HFFc6 (cell line): Measurements from ENCODE around the gene TPSAB1. TPM values are rescaled to one million over a fixed set of nuclear protein-coding genes. Genes with fewer than 3 reads are reported as not detected.
"Not testable (repeated sequence)": the region's sequence is repeated elsewhere in the genome, so short reads cannot be mapped to it uniquely, and the experiment has no call there.

Experiments used
- DNase-seq: peaks from one replicate; pipeline ENCODE4 v3.0.0-alpha.2; 2018
- H3K27ac Mint-ChIP-seq: 2 replicates; pipeline ENCODE4 v1.8.0; 2020; ENCODE audit warnings: mild to moderate bottlenecking, mixed read lengths
- H3K27me3 Mint-ChIP-seq: 2 replicates; pipeline ENCODE4 v1.8.0; 2021; ENCODE audit warnings: mild to moderate bottlenecking, moderate library complexity, mixed read lengths; ENCODE audit not compliant: insufficient read depth
- H3K36me3 Mint-ChIP-seq: 2 replicates; pipeline ENCODE4 v1.8.0; 2021; ENCODE audit warnings: low read depth, mixed read lengths
- H3K4me1 Mint-ChIP-seq: 2 replicates; pipeline ENCODE4 v1.8.0; 2020; ENCODE audit warnings: low read depth, mixed read lengths
- H3K4me3 Mint-ChIP-seq: 2 replicates; pipeline ENCODE4 v1.8.0; 2020; ENCODE audit warnings: mild to moderate bottlenecking, moderate library complexity, mixed read lengths
- H3K9me3 Mint-ChIP-seq: 2 replicates; pipeline ENCODE4 v1.8.0; 2020; ENCODE audit warnings: mild to moderate bottlenecking, mixed read lengths
- total RNA-seq, 6 experiments: library from RNA; stranded (reverse); fragmentation: NEBNext Ultra II Directional; extraction: Animal tissue kit (Norgen Biotek cat#: 25700); gene quantifications; 2 replicates in 1 of 6; 3 replicates in 5 of 6; pipeline ENCODE4 v1.2.3, GENCODE V29; 2021
- TF ChIP-seq, protein P1 (sequence below): fragments of 200-600 bp; sonication (generic); IDR thresholded peaks from 2 replicates; pipeline ENCODE4 v1.5.0; 2021; ENCODE audit warnings: antibody characterized with exemption, mild to moderate bottlenecking

TPSAB1 gene
- total RNA-seq, 6 experiments from 2014 or later: not detected

DNA sequence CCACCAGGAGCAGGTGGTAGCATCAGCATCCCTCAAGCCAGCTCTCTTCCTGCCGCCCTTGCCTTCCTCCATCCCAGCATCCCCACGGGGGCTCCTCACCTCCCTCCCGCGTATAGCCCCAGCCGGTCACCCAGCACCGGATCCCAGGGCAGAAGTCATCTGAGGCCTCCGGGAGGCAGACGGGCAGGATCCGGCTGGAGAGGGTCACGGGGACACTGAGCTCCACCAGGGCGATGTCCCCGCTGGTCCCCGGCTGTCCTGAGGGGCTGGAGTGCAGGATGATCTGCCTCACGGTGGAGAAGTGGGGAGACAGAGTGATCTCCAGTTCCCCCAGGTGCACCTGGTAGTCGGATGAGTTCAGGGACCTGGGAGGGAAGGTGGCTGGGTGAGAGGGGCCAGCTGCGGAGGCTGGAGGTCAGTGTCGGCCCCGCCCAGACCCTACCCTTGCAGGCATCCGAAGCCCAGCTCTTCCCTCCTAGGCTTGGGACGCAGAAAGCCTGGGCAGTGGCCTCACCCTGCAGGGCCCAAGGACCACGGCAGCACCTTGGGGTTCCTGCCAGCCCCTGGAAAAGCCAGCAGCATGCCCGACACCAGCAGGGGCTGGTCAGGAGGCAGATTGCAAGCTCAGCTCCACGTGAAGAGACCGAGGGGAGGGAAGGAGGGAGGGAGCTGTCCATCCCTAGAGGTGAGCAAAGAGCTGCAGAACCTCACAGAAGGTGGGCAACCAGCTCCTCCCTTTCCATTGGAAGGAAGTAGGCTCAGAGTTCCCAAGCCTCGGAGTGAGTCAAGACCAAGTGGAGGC, 17.8 kb upstream of the TPSAB1 start:
- no peaks in the 10 kb centered on the region for H3K36me3 Mint-ChIP-seq
- no peak for DNase-seq
- peaks cover 4% of the 10 kb centered on the region; the same call in 1 of the 2 replicates for H3K4me1 Mint-ChIP-seq
- no peaks in the 10 kb centered on the region for H3K9me3 Mint-ChIP-seq
- no peak overlapping the region for H3K27ac Mint-ChIP-seq
- H3K27me3 Mint-ChIP-seq: peaks cover 10% of the 10 kb centered on the region
- no peak overlapping the region for H3K4me3 Mint-ChIP-seq
- TF ChIP-seq, protein P1, sequence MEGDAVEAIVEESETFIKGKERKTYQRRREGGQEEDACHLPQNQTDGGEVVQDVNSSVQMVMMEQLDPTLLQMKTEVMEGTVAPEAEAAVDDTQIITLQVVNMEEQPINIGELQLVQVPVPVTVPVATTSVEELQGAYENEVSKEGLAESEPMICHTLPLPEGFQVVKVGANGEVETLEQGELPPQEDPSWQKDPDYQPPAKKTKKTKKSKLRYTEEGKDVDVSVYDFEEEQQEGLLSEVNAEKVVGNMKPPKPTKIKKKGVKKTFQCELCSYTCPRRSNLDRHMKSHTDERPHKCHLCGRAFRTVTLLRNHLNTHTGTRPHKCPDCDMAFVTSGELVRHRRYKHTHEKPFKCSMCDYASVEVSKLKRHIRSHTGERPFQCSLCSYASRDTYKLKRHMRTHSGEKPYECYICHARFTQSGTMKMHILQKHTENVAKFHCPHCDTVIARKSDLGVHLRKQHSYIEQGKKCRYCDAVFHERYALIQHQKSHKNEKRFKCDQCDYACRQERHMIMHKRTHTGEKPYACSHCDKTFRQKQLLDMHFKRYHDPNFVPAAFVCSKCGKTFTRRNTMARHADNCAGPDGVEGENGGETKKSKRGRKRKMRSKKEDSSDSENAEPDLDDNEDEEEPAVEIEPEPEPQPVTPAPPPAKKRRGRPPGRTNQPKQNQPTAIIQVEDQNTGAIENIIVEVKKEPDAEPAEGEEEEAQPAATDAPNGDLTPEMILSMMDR: no peak

GRCh38 chr16:1223355-1224214, 16.9 kb upstream of the TPSAB1 start:
- Mint-ChIP-seq H3K9me3 (no peaks in the 10 kb centered on the region), H3K27ac (no peak overlapping the region), H3K4me1 (peaks cover 4% of the 10 kb centered on the region; the same call in 1 of the 2 replicates), H3K4me3 (no peak overlapping the region), H3K27me3 (peaks cover 10% of the 10 kb centered on the region), H3K36me3 (no peaks in the 10 kb centered on the region)
- TF ChIP-seq, protein P1: no peak
- DNase-seq: no peak

DNA sequence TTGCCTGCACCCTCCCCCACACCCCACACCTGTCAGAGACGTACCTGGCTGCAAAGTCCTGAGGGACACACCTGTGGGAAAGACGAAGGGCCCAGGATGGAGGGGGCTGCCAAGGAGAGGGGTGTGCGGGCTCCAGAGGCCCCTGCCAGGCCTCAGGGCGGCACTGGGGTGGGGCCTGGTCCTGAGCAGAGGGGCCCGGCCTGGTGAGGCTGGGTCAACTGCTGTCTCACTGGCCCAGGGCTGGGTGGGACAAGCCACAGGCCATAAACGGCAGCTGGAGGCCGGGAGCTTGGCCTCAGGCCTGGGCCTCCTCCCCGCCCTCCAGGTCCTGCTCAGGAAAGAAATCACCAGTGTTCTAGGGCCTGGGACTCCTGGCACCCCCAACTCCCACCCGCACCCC, 15.9 kb upstream of the TPSAB1 start:
- Mint-ChIP-seq H3K9me3 (no peaks in the 10 kb centered on the region), H3K4me3 (no peak overlapping the region), H3K27me3 (peaks cover 10% of the 10 kb centered on the region), H3K4me1 (peaks cover 4% of the 10 kb centered on the region; the same call in 1 of the 2 replicates), H3K27ac (no peak overlapping the region), H3K36me3 (no peaks in the 10 kb centered on the region)
- DNase-seq: no peak
- TF ChIP-seq, protein P1: no peak

GRCh38 chr16:1225051-1225451, 15.5 kb upstream of the TPSAB1 start, which contains the start of gene TPSG1:
Gene TPSG1 (minus strand): TSS chr16:1225268. CDS start chr16:1225252, 16 bp downstream.
- peaks cover 4% of the 10 kb centered on the region; the same call in 1 of the 2 replicates for H3K4me1 Mint-ChIP-seq

DNA sequence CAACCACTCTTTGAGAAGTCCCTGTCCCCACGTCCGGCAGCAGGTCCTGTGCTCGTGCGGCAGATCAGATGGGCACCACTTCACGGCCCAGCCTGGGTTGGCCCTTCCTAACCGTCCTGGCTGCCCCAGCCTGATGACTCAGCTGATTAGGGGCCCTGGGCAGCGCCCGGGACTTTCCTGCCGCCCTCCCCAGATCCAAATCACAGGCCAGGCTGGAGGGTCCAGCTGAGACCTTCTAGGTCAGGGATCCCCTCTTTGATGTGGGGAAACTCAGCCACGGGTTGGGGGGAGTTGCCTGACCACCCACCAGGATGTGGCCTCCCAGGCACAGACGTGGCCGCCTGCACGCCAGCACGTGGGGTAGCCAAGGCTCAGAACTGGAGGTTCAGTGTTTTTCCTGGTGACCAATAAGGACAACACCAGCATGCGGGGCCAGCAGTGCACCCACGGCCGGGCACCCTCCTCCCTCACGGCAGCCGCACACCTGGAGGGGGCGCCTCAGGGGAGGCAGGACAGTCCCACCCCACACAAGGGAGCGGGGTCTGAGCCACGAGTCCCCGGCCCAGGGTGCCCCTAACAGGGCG, 14.7 kb upstream of the TPSAB1 start:
- H3K27ac Mint-ChIP-seq, H3K4me3 Mint-ChIP-seq, DNase-seq, H3K27me3 Mint-ChIP-seq, H3K4me1 Mint-ChIP-seq, H3K9me3 Mint-ChIP-seq, H3K36me3 Mint-ChIP-seq: not testable (repeated sequence)

More at GRCh38 chr16:1225051-1225451, 15.5 kb upstream of the TPSAB1 start, which contains the start of gene TPSG1:
- TF ChIP-seq, protein P1: no peak
- Mint-ChIP-seq H3K27me3 (peaks cover 10% of the 10 kb centered on the region), H3K9me3 (no peaks in the 10 kb centered on the region), H3K27ac (no peak within 1 kb of the TSS), H3K4me3 (no peak within 1 kb of the TSS), H3K36me3 (no peaks in the 10 kb centered on the region)
- no peak for DNase-seq

DNA sequence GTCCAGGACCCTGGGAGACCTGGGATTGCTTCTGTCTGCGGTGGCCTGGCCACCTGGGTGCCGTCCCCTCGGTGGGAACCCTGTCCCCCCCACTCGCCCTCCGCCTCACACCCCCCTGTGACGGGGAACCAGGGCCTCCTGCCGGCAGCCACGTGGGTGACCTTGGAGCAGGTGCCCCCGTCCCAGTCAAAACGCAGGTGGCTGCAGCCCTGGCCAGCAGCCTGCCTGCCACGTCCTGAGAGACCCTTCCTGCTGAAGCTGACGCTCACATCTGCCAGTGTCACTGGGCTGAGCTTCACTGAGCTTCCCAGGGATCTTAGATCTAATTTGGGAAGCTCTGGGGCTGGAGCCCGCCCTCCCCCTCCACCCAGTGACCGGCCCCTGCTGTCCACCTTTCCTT, 13.8 kb upstream of the TPSAB1 start:
- not testable (repeated sequence) for H3K9me3 Mint-ChIP-seq, H3K27ac Mint-ChIP-seq, H3K4me1 Mint-ChIP-seq, H3K4me3 Mint-ChIP-seq, DNase-seq, H3K36me3 Mint-ChIP-seq, H3K27me3 Mint-ChIP-seq

DNA sequence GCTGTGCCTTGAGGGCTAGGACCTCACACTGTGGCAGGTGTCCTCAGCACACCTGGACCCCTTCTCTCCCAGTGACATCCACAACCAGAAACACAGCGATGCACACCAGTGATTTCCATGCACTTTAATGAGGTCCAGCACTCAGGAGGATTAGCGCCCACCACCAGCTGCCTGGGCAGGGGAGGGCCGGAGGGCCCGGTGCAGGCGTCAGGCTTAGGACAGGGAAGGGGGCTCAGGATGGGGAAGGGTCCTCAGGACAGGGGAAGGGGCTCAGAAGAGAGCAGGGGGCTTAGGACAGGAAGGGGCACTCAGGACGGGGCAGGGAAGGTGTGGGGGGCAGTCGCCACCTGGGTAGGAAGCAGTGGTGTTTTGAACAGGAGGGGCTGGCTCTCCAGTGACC, 12.3 kb upstream of the TPSAB1 start:
- not testable (repeated sequence) for H3K27ac Mint-ChIP-seq, H3K9me3 Mint-ChIP-seq, H3K4me1 Mint-ChIP-seq, H3K4me3 Mint-ChIP-seq, H3K36me3 Mint-ChIP-seq, H3K27me3 Mint-ChIP-seq, DNase-seq

DNA sequence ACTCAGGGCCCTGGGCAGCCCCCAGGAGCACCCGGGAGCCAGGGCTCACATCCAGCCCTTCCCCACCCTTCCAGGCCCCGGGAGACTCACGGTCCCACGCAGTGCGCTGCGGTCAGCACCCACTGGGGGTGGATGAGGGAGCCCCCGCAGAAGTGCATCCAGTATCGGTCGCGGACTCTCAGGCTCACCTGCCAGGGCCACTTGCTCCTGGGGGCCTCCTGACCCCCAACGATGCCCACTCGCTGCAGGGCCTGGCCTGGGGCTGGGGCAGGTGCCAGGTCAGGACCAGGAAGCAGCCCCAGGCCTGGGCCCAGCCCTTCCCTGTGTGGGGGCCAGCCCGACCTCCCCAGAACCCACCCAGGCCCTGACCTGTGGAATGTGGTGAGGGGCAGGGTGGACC, 11.0 kb upstream of the TPSAB1 start:
- DNase-seq, H3K9me3 Mint-ChIP-seq, H3K36me3 Mint-ChIP-seq, H3K4me1 Mint-ChIP-seq, H3K27ac Mint-ChIP-seq, H3K4me3 Mint-ChIP-seq, H3K27me3 Mint-ChIP-seq: not testable (repeated sequence)

DNA sequence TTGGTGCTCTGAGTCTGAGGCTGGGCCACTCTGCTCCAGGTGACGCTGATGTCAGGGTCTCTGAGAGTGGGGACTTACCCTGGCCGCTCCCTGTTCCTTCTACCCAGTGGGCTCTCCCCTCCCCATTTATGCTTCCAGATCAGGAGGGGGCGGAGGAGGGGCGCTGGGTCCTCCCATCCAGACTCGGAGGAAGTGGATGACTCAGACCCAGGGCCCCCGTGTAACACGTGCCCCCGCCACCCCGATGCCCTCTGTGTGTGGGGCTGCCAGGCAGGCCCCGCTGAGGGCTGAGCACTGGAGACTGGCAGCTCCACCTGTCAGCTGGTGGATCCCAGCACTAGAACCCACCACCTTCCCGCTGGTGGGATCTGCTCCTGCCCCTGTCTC, 10.4 kb upstream of the TPSAB1 start, which contains the start of gene TPSB2:
Gene TPSB2, minus strand, starts transcription at position 101 of the 387 bp plus-strand sequence. CDS start 233 bp downstream, outside the sequence.
- H3K4me1 Mint-ChIP-seq, H3K27me3 Mint-ChIP-seq, H3K36me3 Mint-ChIP-seq, H3K4me3 Mint-ChIP-seq, H3K9me3 Mint-ChIP-seq, H3K27ac Mint-ChIP-seq, DNase-seq: not testable (repeated sequence)
